HepG2 (cell line): ENCODE data around the gene SELENOS. TPM values are rescaled to one million over a fixed set of nuclear protein-coding genes. Genes with fewer than 3 reads are reported as not detected.

ENCODE experiments used
- ATAC-seq: fragments of 200-7000 bp; cut with Tn5 transposase; 3 replicates; pipeline ENCODE4 v1.9.1; 2020; ENCODE audit warnings: mild to moderate bottlenecking, moderate library complexity
- BruUV-seq: library from RNA; stranded (reverse); fragments of 400-500 nt; replicated peaks from 2 replicates; lab custom pipeline; 2021; lab: Mats Ljungman, UMichigan
- CTCF ChIA-PET: fragments of 300-600 bp; formaldehyde crosslinking; extraction: SDS; loops from one replicate; lab custom pipeline; 2021; ENCODE audit warnings: low total read pairs, inconsistent platforms, low intra/inter-chr PET ratio; lab: Yijun Ruan, JAX
- POLR2A ChIA-PET: fragments of 350-600 bp; sonication (Branson Sonifier 250); formaldehyde crosslinking; loops from one replicate; lab custom pipeline; 2020; ENCODE audit warnings: antibody characterized with exemption, inconsistent platforms; lab: Yijun Ruan, JAX
- DNase-seq: peaks from one replicate; pipeline ENCODE4 v3.0.0-alpha.2; 2015; ENCODE audit warnings: low spot score
- FAIRE-seq: peaks from 3 replicates; lab custom pipeline; 2011; peaks lifted over from hg19 to GRCh38; lab: Jason Lieb, UNC
- H2AFZ ChIP-seq: one replicate; pipeline ENCODE4 v1.6.1; 2011; ENCODE audit warnings: low read length, inconsistent platforms
- H3K27ac ChIP-seq: fragments of 300-600 bp; 3 replicates; pipeline ENCODE4 v1.8.0; 2011; ENCODE audit warnings: mixed run types, mild to moderate bottlenecking, mixed read lengths, low read length, inconsistent platforms; ENCODE audit not compliant: insufficient read depth; ENCODE audit errors: extremely low read length
- H3K27me3 ChIP-seq, 2 experiments: fragments of 200-600 bp in 1 of 2; 2 replicates in 1 of 2; 3 replicates in 1 of 2; pipeline versions ENCODE4 v1.6.0 to v1.8.0; 2011; ENCODE audit warnings: low read length in 2 of 2, mild to moderate bottlenecking in 2 of 2, moderate library complexity in 2 of 2, inconsistent platforms in 1 of 2; ENCODE audit not compliant: insufficient read depth in 2 of 2, control insufficient read depth in 1 of 2
- H3K36me3 ChIP-seq, 2 experiments: fragments of 200-600 bp in 1 of 2; replicated peaks in 1 of 2; 2 replicates in 1 of 2; 3 replicates in 1 of 2; pipeline versions ENCODE4 v1.5.1 to v1.8.0; 2011; ENCODE audit warnings: low read length in 2 of 2, inconsistent platforms in 1 of 2; ENCODE audit not compliant: insufficient read depth in 2 of 2, control insufficient read depth in 1 of 2
- H3K4me1 ChIP-seq: 2 replicates; pipeline ENCODE4 v1.5.1; 2012; ENCODE audit warnings: low read length, inconsistent platforms; ENCODE audit not compliant: insufficient read depth
- H3K4me2 ChIP-seq: 2 replicates; pipeline ENCODE4 v1.6.0; 2011; ENCODE audit warnings: low read depth, low read length, inconsistent platforms
- H3K4me3 ChIP-seq, 3 experiments: fragments of 200-600 bp in 1 of 3; sonication (generic), shearing (Covaris generic) in 1 of 3; replicated peaks in 1 of 3; 2 replicates each; pipeline ENCODE4 v1.5.1; 2011 to 2016; ENCODE audit warnings: low read length in 3 of 3, inconsistent platforms in 2 of 3, low read depth in 2 of 3, mild to moderate bottlenecking in 2 of 3, control low read depth in 1 of 3, mixed read lengths in 1 of 3; ENCODE audit not compliant: insufficient read depth in 1 of 3
- H3K79me2 ChIP-seq: one replicate; pipeline ENCODE4 v1.6.1; 2011; ENCODE audit warnings: low read length, inconsistent platforms; ENCODE audit not compliant: insufficient read depth
- H3K9ac ChIP-seq: 2 replicates; pipeline ENCODE4 v1.6.0; 2011; ENCODE audit warnings: mild to moderate bottlenecking, low read depth, low read length, inconsistent platforms; ENCODE audit not compliant: insufficient read depth
- H3K9me3 ChIP-seq: 2 replicates; pipeline ENCODE4 v1.5.1; 2012; ENCODE audit warnings: mild to moderate bottlenecking, low read length
- H4K20me1 ChIP-seq: 2 replicates; pipeline ENCODE4 v1.6.0; 2011; ENCODE audit warnings: inconsistent platforms, mild to moderate bottlenecking, low read length, moderate library complexity; ENCODE audit not compliant: insufficient read depth
- GABPA ChIP-seq, 2 experiments: IDR thresholded peaks; 2 replicates each; pipeline ENCODE4 v1.6.1; 2011 to 2016; ENCODE audit warnings: low read depth in 2 of 2, low read length in 1 of 2, missing biosample characterization in 1 of 2, missing genetic modification characterization in 1 of 2
- HIVEP1 ChIP-seq: sonication (generic); formaldehyde crosslinking; IDR thresholded peaks from 2 replicates; pipeline ENCODE4 v1.4.0; 2020; ENCODE audit warnings: mild to moderate bottlenecking, missing genetic modification reagents
- HNRNPUL1 ChIP-seq: fragments of 200-400 bp; formaldehyde crosslinking; IDR thresholded peaks from 2 replicates; pipeline ENCODE4 v1.6.1; 2017; ENCODE audit warnings: low read depth, mild to moderate bottlenecking, low read length, moderate library complexity
- NCOA2 ChIP-seq: sonication (generic); formaldehyde crosslinking; IDR thresholded peaks from 2 replicates; pipeline ENCODE4 v1.8.0; 2022; ENCODE audit warnings: inconsistent platforms
- PHF5A ChIP-seq: IDR thresholded peaks from one replicate; pipeline ENCODE4 v1.6.1; 2018; ENCODE audit warnings: low read depth, missing genetic modification reagents; ENCODE audit not compliant: unreplicated experiment
- REL ChIP-seq: sonication (generic); formaldehyde crosslinking; conservative IDR thresholded peaks from 2 replicates; pipeline ENCODE4 v1.8.0; 2022; ENCODE audit warnings: mild to moderate bottlenecking, missing genetic modification reagents, moderate library complexity
- RFX5 ChIP-seq: IDR thresholded peaks from 2 replicates; pipeline ENCODE4 v1.6.1; 2011; ENCODE audit warnings: low read depth, low read length, improper control_type of control experiment
- TBX3 ChIP-seq: fragments of 450-650 bp; IDR thresholded peaks from 2 replicates; pipeline ENCODE4 v1.6.1; 2017; ENCODE audit warnings: antibody characterized with exemption, mild to moderate bottlenecking, inconsistent platforms, borderline replicate concordance
- TP53 ChIP-seq: sonication (generic); formaldehyde crosslinking; conservative IDR thresholded peaks from 2 replicates; pipeline ENCODE4 v1.4.0; 2020; ENCODE audit warnings: missing genetic modification reagents
- ZNF20 ChIP-seq: sonication (generic); formaldehyde crosslinking; IDR thresholded peaks from 2 replicates; pipeline ENCODE4 v1.4.0; 2020; ENCODE audit warnings: mild to moderate bottlenecking, moderate library complexity, missing genetic modification reagents
- ZNF207 ChIP-seq: fragments of 450-650 bp; IDR thresholded peaks from 2 replicates; pipeline ENCODE4 v1.6.1; 2016; ENCODE audit warnings: antibody characterized with exemption, borderline replicate concordance
- ZNF251 ChIP-seq: sonication (generic); formaldehyde crosslinking; IDR thresholded peaks from 2 replicates; pipeline ENCODE4 v1.9.0; 2021; ENCODE audit warnings: mild to moderate bottlenecking, missing genetic modification reagents
- ZNF253 ChIP-seq: sonication (generic); formaldehyde crosslinking; IDR thresholded peaks from 2 replicates; pipeline ENCODE4 v1.8.0; 2022; ENCODE audit warnings: mild to moderate bottlenecking, missing genetic modification reagents, borderline replicate concordance
- ZNF264 ChIP-seq: sonication (generic); formaldehyde crosslinking; IDR thresholded peaks from 2 replicates; pipeline ENCODE4 v1.4.0; 2020; ENCODE audit warnings: missing genetic modification reagents
- ZNF747 ChIP-seq: sonication (generic); formaldehyde crosslinking; IDR thresholded peaks from 2 replicates; pipeline ENCODE4 v1.8.1; 2023; ENCODE audit warnings: missing genetic modification reagents, mild to moderate bottlenecking, borderline replicate concordance
- ZNF782 ChIP-seq: sonication (generic); formaldehyde crosslinking; IDR thresholded peaks from 2 replicates; pipeline ENCODE4 v1.4.0; 2020; ENCODE audit warnings: missing genetic modification reagents, mild to moderate bottlenecking, borderline replicate concordance
- WGBS: methylation state at CpG from one replicate; pipeline ENCODE4 v1.1.6; 2017; ENCODE audit warnings: low lambda C conversion rate; 5-methylcytosine and 5-hydroxymethylcytosine counted together
- in situ Hi-C: cut with HindIII; loops from 2 replicates; pipeline ENCODE4 v1.10.0; 2017; ENCODE audit warnings: low pct_unique_long_range_greater_than_20kb; ENCODE audit not compliant: extremely low pct_ligation_motif_present
- intact Hi-C: fragments of 100-400 bp; cut with micrococcal nuclease; formaldehyde crosslinking; loops from one replicate; pipeline ENCODE4 v1.10.0; 2022; ENCODE audit not compliant: unreplicated experiment
- polyA plus RNA-seq, 8 experiments: library from polyadenylated mRNA; depleted of rRNA in 3 of 8; stranded (reverse) in 7 of 8; unstranded in 1 of 8; fragments of >200 nt; fragmentation: Illumina TruSeq in 4 of 8; extraction: Trizol in 4 of 8; gene quantifications; 2 replicates each; pipeline versions ENCODE4 v1.2.1 to v1.2.3, GENCODE V29; 2011 to 2016; ENCODE audit warnings: low read depth in 4 of 8, missing spikeins in 1 of 8, mixed read lengths in 1 of 8; ENCODE audit not compliant: insufficient read depth in 1 of 8
- total RNA-seq, 5 experiments: library from RNA; depleted of rRNA; stranded (reverse); fragments of >200 nt; fragmentation: Illumina TruSeq; extraction: Trizol; gene quantifications; 2 replicates each; pipeline ENCODE4 v1.2.3, GENCODE V29; 2016; ENCODE audit warnings: low read depth in 1 of 5
- TF ChIP-seq, protein P1 (sequence below): IDR thresholded peaks from 2 replicates; pipeline ENCODE4 v1.6.1; 2016
- TF ChIP-seq, protein P2 (sequence below): sonication (generic); formaldehyde crosslinking; conservative IDR thresholded peaks from 2 replicates; pipeline ENCODE4 v1.8.0; 2022; ENCODE audit warnings: mild to moderate bottlenecking, moderate library complexity, missing genetic modification reagents
- TF ChIP-seq, protein P3 (sequence below): sonication (generic); formaldehyde crosslinking; IDR thresholded peaks from 2 replicates; pipeline ENCODE4 v1.4.0; 2020; ENCODE audit warnings: missing genetic modification reagents

Gene SELENOS
- total and polyA plus RNA-seq, 2 of the 13 experiments (the other 11 are each of a cell fraction or from before 2014, with no cell fraction given), result 63.0 to 66.1 TPM

DNA sequence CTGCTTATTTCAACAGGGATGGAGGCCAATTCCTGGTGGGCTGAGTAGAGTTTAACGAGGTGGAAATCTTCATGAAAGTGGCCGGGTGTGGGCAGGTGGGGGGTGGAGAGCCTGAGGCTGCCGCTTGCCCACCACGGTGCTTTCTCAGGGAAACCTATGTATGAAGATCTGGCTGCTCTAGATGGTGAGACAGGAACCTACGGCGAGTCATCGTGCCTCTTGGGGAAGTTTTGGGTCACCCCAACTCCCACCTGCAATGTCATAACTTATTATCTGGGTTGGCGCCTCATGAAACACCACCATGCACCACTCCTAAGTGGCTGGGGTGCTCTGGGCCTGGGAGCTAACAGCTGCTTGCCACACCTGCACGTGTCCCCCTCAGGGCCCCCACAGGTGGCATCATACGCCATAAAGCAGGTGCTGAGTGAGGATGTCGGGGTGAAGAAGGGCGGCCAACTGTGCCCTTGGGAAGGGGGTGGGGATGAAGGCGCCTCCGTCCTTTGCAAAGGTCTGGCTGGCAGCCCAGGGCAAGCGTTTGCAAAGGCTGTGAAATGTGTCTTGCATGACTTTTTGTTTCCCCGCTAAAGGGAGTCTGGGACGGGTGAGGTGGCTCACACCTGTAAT, 45.7 kb upstream of the SELENOS start (continued):
- no peak for TF ChIP-seq ZNF253 (CRISPR knock-in tag)
- TF ChIP-seq ZNF207, result no peak
- TF ChIP-seq, protein P1, sequence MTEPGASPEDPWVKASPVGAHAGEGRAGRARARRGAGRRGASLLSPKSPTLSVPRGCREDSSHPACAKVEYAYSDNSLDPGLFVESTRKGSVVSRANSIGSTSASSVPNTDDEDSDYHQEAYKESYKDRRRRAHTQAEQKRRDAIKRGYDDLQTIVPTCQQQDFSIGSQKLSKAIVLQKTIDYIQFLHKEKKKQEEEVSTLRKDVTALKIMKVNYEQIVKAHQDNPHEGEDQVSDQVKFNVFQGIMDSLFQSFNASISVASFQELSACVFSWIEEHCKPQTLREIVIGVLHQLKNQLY (CRISPR knock-in tag), result no peak
- TF ChIP-seq ZNF782 (CRISPR knock-in tag), result no peak
- TF ChIP-seq, protein P2, sequence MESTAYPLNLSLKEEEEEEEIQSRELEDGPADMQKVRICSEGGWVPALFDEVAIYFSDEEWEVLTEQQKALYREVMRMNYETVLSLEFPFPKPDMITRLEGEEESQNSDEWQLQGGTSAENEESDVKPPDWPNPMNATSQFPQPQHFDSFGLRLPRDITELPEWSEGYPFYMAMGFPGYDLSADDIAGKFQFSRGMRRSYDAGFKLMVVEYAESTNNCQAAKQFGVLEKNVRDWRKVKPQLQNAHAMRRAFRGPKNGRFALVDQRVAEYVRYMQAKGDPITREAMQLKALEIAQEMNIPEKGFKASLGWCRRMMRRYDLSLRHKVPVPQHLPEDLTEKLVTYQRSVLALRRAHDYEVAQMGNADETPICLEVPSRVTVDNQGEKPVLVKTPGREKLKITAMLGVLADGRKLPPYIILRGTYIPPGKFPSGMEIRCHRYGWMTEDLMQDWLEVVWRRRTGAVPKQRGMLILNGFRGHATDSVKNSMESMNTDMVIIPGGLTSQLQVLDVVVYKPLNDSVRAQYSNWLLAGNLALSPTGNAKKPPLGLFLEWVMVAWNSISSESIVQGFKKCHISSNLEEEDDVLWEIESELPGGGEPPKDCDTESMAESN (CRISPR knock-in tag), result no peak

DNA sequence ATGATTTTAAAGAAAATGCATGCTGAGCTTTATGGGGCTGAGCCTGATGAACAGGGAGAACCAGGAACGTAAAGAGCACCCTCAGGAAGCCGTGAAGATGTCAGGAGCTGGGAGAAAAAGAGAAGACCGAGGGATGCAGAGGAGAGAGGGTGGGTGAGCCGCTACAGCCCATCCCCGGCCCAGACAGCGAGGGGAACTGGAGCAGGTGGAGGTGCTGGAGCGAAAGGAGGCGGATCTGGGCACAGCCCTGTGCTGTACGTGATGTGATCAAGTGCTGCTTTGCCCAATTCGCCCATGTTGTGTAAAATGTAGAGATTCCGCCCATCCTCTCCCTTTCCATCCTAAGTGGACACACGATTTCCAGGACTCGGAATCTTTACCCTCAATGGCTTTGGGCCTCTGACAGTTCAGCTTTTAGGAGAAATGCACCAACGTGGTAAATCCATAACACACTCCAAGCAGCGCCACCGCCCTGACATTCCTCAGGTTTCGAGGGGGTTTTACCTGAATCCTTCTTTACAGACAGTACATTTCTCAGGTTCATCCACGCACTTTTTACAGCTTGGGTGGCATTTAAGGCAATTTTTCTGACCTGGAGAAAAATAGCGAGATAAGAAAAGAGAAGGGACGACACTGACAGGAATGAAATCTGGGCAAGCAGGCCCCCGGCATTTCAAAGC, 44.9 kb upstream of the SELENOS start:
- in situ Hi-C loops, result no loop called here
- ChIA-PET POLR2A (no interaction called here), CTCF (no interaction called here)
- H3K27me3 ChIP-seq, result no peaks in the 10 kb centered on the region
- no peaks in the 10 kb centered on the region for H4K20me1 ChIP-seq
- no TSS peak for BruUV-seq
- intact Hi-C loops, result no loop called here
- H2AFZ ChIP-seq, result no peak overlapping the region
- no peak overlapping the region for H3K4me2 ChIP-seq
- FAIRE-seq, result no peak
- WGBS, result 94% methylated on average over 21 of the region's 21 CpGs
- peaks cover 20 to 65% of the 10 kb centered on the region in 2 experiments; a peak in 4 of 5 replicates for H3K36me3 ChIP-seq
- H3K4me3 ChIP-seq, result no peak overlapping the region
- no peak overlapping the region for H3K9ac ChIP-seq
- DNase-seq, result no peak
- H3K4me1 ChIP-seq, result peaks cover 26% of the 10 kb centered on the region
- H3K27ac ChIP-seq, result no peak overlapping the region
- no peak for ATAC-seq
- no peaks in the 10 kb centered on the region for H3K9me3 ChIP-seq
- no peaks in the 10 kb centered on the region for H3K79me2 ChIP-seq
- TF ChIP-seq ZNF747 (CRISPR knock-in tag), result no peak
- TF ChIP-seq RFX5, result no peak
- TF ChIP-seq TP53, result no peak
- TF ChIP-seq HIVEP1 (CRISPR knock-in tag), result no peak
- TF ChIP-seq TBX3, result no peak
- TF ChIP-seq ZNF264 (CRISPR knock-in tag), result no peak
- no peak for TF ChIP-seq REL (CRISPR knock-in tag)
- TF ChIP-seq ZNF20 (CRISPR knock-in tag), result no peak
- TF ChIP-seq NCOA2 (CRISPR knock-in tag), result no peak
- TF ChIP-seq, protein P1 (CRISPR knock-in tag), result no peak
- TF ChIP-seq, protein P3, sequence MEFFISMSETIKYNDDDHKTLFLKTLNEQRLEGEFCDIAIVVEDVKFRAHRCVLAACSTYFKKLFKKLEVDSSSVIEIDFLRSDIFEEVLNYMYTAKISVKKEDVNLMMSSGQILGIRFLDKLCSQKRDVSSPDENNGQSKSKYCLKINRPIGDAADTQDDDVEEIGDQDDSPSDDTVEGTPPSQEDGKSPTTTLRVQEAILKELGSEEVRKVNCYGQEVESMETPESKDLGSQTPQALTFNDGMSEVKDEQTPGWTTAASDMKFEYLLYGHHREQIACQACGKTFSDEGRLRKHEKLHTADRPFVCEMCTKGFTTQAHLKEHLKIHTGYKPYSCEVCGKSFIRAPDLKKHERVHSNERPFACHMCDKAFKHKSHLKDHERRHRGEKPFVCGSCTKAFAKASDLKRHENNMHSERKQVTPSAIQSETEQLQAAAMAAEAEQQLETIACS (CRISPR knock-in tag), result no peak
- TF ChIP-seq PHF5A (CRISPR knock-in tag), result no peak
- TF ChIP-seq GABPA (IDR thresholded peaks at IDR 0.05; ENCODE audit: low read depth, low read length), result no peak
- TF ChIP-seq GABPA (CRISPR knock-in tag; IDR thresholded peaks at IDR 0.05; ENCODE audit: low read depth), result no peak
- TF ChIP-seq ZNF251 (CRISPR knock-in tag), result no peak
- no peak for TF ChIP-seq HNRNPUL1
